H9 (cell line): ENCODE data around the gene ATP2C1. TPM values are rescaled to one million over a fixed set of nuclear protein-coding genes. Genes with fewer than 3 reads are reported as not detected.

ENCODE experiments used
- DNase-seq: peaks from one replicate; pipeline ENCODE4 v3.0.0-alpha.2; 2017
- H2AFZ ChIP-seq: one replicate; pipeline ENCODE4 v1.6.1; 2013; ENCODE audit warnings: mild to moderate bottlenecking, low read length, control low read depth, moderate library complexity
- H2AK5ac ChIP-seq: 2 replicates; pipeline ENCODE4 v1.6.1; 2013; ENCODE audit warnings: low read length, control low read depth, mixed read lengths; ENCODE audit not compliant: insufficient read length
- H2BK120ac ChIP-seq: one replicate; pipeline ENCODE4 v1.6.1; 2013; ENCODE audit warnings: low read depth, mild to moderate bottlenecking, low read length, control low read depth, inconsistent platforms; ENCODE audit not compliant: poor library complexity, severe bottlenecking
- H2BK12ac ChIP-seq: 2 replicates; pipeline ENCODE4 v1.6.1; 2013; ENCODE audit warnings: low read length, control low read depth, mixed read lengths, low read depth; ENCODE audit not compliant: insufficient read length
- H2BK15ac ChIP-seq: 2 replicates; pipeline ENCODE4 v1.6.1; 2013; ENCODE audit warnings: low read depth, low read length, control low read depth
- H2BK20ac ChIP-seq: one replicate; pipeline ENCODE4 v1.6.1; 2013; ENCODE audit warnings: low read depth, mild to moderate bottlenecking, low read length, control low read depth, inconsistent platforms; ENCODE audit not compliant: poor library complexity, severe bottlenecking
- H2BK5ac ChIP-seq: 2 replicates; pipeline ENCODE4 v1.6.1; 2013; ENCODE audit warnings: low read length, control low read depth, mixed read lengths; ENCODE audit not compliant: insufficient read length
- H3K14ac ChIP-seq: 2 replicates; pipeline ENCODE4 v1.6.1; 2013; ENCODE audit warnings: low read length, control low read depth; ENCODE audit not compliant: insufficient read depth
- H3K18ac ChIP-seq: 2 replicates; pipeline ENCODE4 v1.6.1; 2013; ENCODE audit warnings: low read depth, mild to moderate bottlenecking, mixed read lengths, low read length, control low read depth; ENCODE audit not compliant: insufficient read length
- H3K23ac ChIP-seq: 2 replicates; pipeline ENCODE4 v1.6.1; 2013; ENCODE audit warnings: low read length, control low read depth, mixed read lengths, low read depth; ENCODE audit not compliant: insufficient read length
- H3K23me2 ChIP-seq: 2 replicates; pipeline ENCODE4 v1.6.1; 2013; ENCODE audit warnings: low read depth, mild to moderate bottlenecking, mixed read lengths, low read length, control low read depth; ENCODE audit not compliant: insufficient read length, poor library complexity, severe bottlenecking
- H3K27ac ChIP-seq: 2 replicates; pipeline ENCODE4 v1.5.1; 2013; ENCODE audit warnings: low read length, control low read depth, mixed read lengths, low read depth; ENCODE audit not compliant: insufficient read length
- H3K27me3 ChIP-seq: 2 replicates; pipeline ENCODE4 v1.6.1; 2013; ENCODE audit warnings: low read length, control low read depth, inconsistent platforms; ENCODE audit not compliant: insufficient read depth
- H3K4ac ChIP-seq: 2 replicates; pipeline ENCODE4 v1.6.1; 2013; ENCODE audit warnings: low read depth, mild to moderate bottlenecking, control low read depth, inconsistent platforms, low read length, moderate library complexity
- H3K4me1 ChIP-seq: 2 replicates; pipeline ENCODE4 v1.6.1; 2013; ENCODE audit warnings: low read length, control low read depth, inconsistent platforms; ENCODE audit not compliant: insufficient read depth
- H3K4me2 ChIP-seq: 2 replicates; pipeline ENCODE4 v1.6.1; 2013; ENCODE audit warnings: low read length, control low read depth, mixed read lengths; ENCODE audit not compliant: insufficient read length, insufficient read depth
- H3K56ac ChIP-seq: 2 replicates; pipeline ENCODE4 v1.6.1; 2013; ENCODE audit warnings: low read depth, mild to moderate bottlenecking, mixed read lengths, low read length, control low read depth; ENCODE audit not compliant: insufficient read length
- H3K79me1 ChIP-seq: 2 replicates; pipeline ENCODE4 v1.6.1; 2013; ENCODE audit warnings: low read depth, mild to moderate bottlenecking, moderate library complexity, low read length, control low read depth, inconsistent platforms; ENCODE audit not compliant: insufficient read depth, poor library complexity, severe bottlenecking
- H3K79me2 ChIP-seq: 2 replicates; pipeline ENCODE4 v1.6.1; 2013; ENCODE audit warnings: low read length, control low read depth, inconsistent platforms; ENCODE audit not compliant: insufficient read depth
- H3K9ac ChIP-seq: 2 replicates; pipeline ENCODE4 v1.6.1; 2013; ENCODE audit warnings: low read length, control low read depth, mixed read lengths; ENCODE audit not compliant: insufficient read length; ENCODE audit errors: extremely low read depth
- H3K9me3 ChIP-seq: one replicate; pipeline ENCODE4 v1.6.1; 2013; ENCODE audit warnings: low read depth, low read length, inconsistent platforms; ENCODE audit not compliant: control insufficient read depth
- H3T11ph ChIP-seq: one replicate; pipeline ENCODE4 v1.6.1; 2013; ENCODE audit warnings: mild to moderate bottlenecking, low read length, control low read depth, inconsistent platforms
- H4K20me1 ChIP-seq: one replicate; pipeline ENCODE4 v1.6.1; 2013; ENCODE audit not compliant: control insufficient read depth, insufficient read length, insufficient read depth
- H4K5ac ChIP-seq: 2 replicates; pipeline ENCODE4 v1.6.1; 2013; ENCODE audit warnings: low read depth, mild to moderate bottlenecking, mixed read lengths, low read length, control low read depth; ENCODE audit not compliant: insufficient read length
- H4K8ac ChIP-seq: replicated peaks from 2 replicates; pipeline ENCODE4 v1.6.1; 2013; ENCODE audit warnings: low read length, control low read depth, mixed read lengths, low read depth; ENCODE audit not compliant: insufficient read length
- H4K91ac ChIP-seq: 2 replicates; pipeline ENCODE4 v1.6.1; 2013; ENCODE audit warnings: low read depth, mild to moderate bottlenecking, moderate library complexity, mixed read lengths, low read length, control low read depth; ENCODE audit not compliant: insufficient read length
- H3K27ac Mint-ChIP-seq, 3 experiments: 2 replicates in 2 of 3; 3 replicates in 1 of 3; pipeline ENCODE4 v1.8.0; 2020 to 2021; ENCODE audit warnings: mixed read lengths in 3 of 3, mild to moderate bottlenecking in 1 of 3, moderate library complexity in 1 of 3
- H3K27me3 Mint-ChIP-seq: 2 replicates; pipeline ENCODE4 v1.8.0; 2021; ENCODE audit warnings: low read depth, mild to moderate bottlenecking, moderate library complexity, mixed read lengths
- H3K36me3 Mint-ChIP-seq, 3 experiments: 2 replicates in 2 of 3; 3 replicates in 1 of 3; pipeline ENCODE4 v1.8.0; 2020 to 2021; ENCODE audit warnings: low read depth in 3 of 3, mixed read lengths in 3 of 3; ENCODE audit not compliant: insufficient read depth in 1 of 3
- H3K4me1 Mint-ChIP-seq, 2 experiments: 2 replicates each; pipeline ENCODE4 v1.8.0; 2020; ENCODE audit warnings: mixed read lengths in 2 of 2
- H3K4me3 Mint-ChIP-seq, 2 experiments: 2 replicates in 1 of 2; 3 replicates in 1 of 2; pipeline ENCODE4 v1.8.0; 2020 to 2021; ENCODE audit warnings: mild to moderate bottlenecking in 2 of 2, mixed read lengths in 2 of 2, moderate library complexity in 1 of 2
- H3K9me3 Mint-ChIP-seq, 2 experiments: 2 replicates in 1 of 2; 3 replicates in 1 of 2; pipeline ENCODE4 v1.8.0; 2020; ENCODE audit warnings: mild to moderate bottlenecking in 2 of 2, mixed read lengths in 2 of 2, moderate library complexity in 1 of 2
- CTCF ChIP-seq: fragments of 200-600 bp; sonication (generic); conservative IDR thresholded peaks from 3 replicates; pipeline ENCODE4 v1.8.0; 2021; ENCODE audit warnings: antibody characterized with exemption, mild to moderate bottlenecking
- WGBS: extraction: QIAGEN DNeasy Blood & Tissue Kit; methylation state at CpG from one replicate; pipeline ENCODE4 v1.1.7; 2013; ENCODE audit warnings: missing lambda C conversion rate, low lambda C conversion rate, mixed read lengths; ENCODE audit not compliant: insufficient read length; ENCODE audit errors: extremely low coverage; 5-methylcytosine and 5-hydroxymethylcytosine counted together
- total RNA-seq: library from RNA; stranded (reverse); gene quantifications from 2 replicates; pipeline ENCODE4 v1.2.1, GENCODE V29; 2021

Gene ATP2C1
- total RNA-seq, 1 experiment from 2014 or later: 65.5 TPM

DNA sequence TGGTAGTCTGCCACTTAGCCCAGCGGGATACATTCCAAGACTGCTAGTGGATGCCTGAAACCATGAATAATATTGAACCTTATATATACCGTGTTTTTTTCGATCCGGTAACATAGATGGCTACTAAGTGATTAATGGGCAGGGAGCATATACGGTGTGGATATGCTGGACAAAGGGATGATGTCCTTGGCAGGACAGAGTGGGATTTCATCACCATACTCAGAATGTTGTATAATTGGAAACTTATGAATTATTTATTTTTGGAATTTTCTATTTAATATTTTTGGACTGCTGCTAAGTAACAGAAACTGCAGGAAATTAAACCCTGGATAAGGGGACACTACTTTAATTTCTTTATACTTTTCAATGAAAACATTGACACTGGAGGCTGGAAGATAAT is 79.5 kb downstream of the ATP2C1 start:
- Histone ChIP-seq H4K8ac (no peak overlapping the region), H3K79me2 (no peaks in the 10 kb centered on the region), H3T11ph (no peak overlapping the region), H2BK5ac (no peak overlapping the region), H3K27me3 (no peaks in the 10 kb centered on the region), H3K79me1 (no peaks in the 10 kb centered on the region), H2BK12ac (no peak overlapping the region), H3K18ac (no peak overlapping the region), H4K5ac (no peak overlapping the region), H3K9me3 (no peaks in the 10 kb centered on the region), H2BK20ac (no peak overlapping the region), H3K4ac (no peak overlapping the region), H2AK5ac (no peak overlapping the region), H3K9ac (no peak overlapping the region), H2BK120ac (no peak overlapping the region), H3K4me2 (no peak overlapping the region), H2AFZ (no peak overlapping the region), H2BK15ac (no peak overlapping the region), H3K23me2 (no peaks in the 10 kb centered on the region), H3K14ac (no peak overlapping the region), H3K56ac (no peak overlapping the region), H3K27ac (no peak overlapping the region), H3K23ac (no peak overlapping the region), H3K4me1 (peaks cover 4% of the 10 kb centered on the region; the same call in 1 of the 2 replicates), H4K91ac (no peak overlapping the region), H4K20me1 (no peaks in the 10 kb centered on the region)
- DNase-seq: no peak
- no peak for TF ChIP-seq CTCF
- no peaks in the 10 kb centered on the region for H3K9me3 Mint-ChIP-seq
- H3K27ac Mint-ChIP-seq: no peak overlapping the region
- H3K27me3 Mint-ChIP-seq: no peaks in the 10 kb centered on the region
- no CpG with 5 or more reads among the region's 5 CpGs for WGBS
- no peak overlapping the region for H3K4me3 Mint-ChIP-seq
- H3K4me1 Mint-ChIP-seq: peaks cover 13 to 28% of the 10 kb centered on the region in 2 experiments
- peaks cover 25 to 33% (median 27%) of the 10 kb centered on the region in 3 experiments for H3K36me3 Mint-ChIP-seq
